IMR-90 (cell line): ENCODE results near the gene COTL1. TPM values are rescaled to one million over a fixed set of nuclear protein-coding genes. Genes with fewer than 3 reads are reported as not detected.
A peak's percentile ranks its signal among the peaks of the same experiment; 100 is the strongest.

Experiments
- ATAC-seq: fragments of 200-7000 bp; cut with Tn5 transposase; 2 replicates; pipeline ENCODE4 v1.9.1; 2020; ENCODE audit warnings: low read depth, mild to moderate bottlenecking, moderate library complexity
- BruUV-seq: library from RNA; stranded (reverse); fragments of 400-500 nt; replicated peaks from 2 replicates; lab custom pipeline; 2021; lab: Mats Ljungman, UMichigan
- CTCF ChIA-PET: fragments of 300-600 bp; formaldehyde crosslinking; extraction: SDS; loops from one replicate; lab custom pipeline; 2021; ENCODE audit warnings: antibody characterized with exemption; lab: Yijun Ruan, JAX
- POLR2A ChIA-PET: fragments of 300-600 bp; sonication (Branson Sonifier 250); formaldehyde crosslinking; loops from one replicate; lab custom pipeline; 2022; ENCODE audit warnings: antibody characterized with exemption; ENCODE audit not compliant: unreplicated experiment; lab: Charles Lee
- DNase-seq: peaks from one replicate; pipeline ENCODE4 v3.0.0; 2013
- H2AFZ ChIP-seq: replicated peaks from 2 replicates; pipeline ENCODE3; 2013; ENCODE audit warnings: low read length, mild to moderate bottlenecking; ENCODE audit not compliant: poor library complexity
- H2AK5ac ChIP-seq: 2 replicates; pipeline ENCODE4 v1.6.1; 2013; ENCODE audit warnings: low read depth, low read length, inconsistent platforms
- H2AK9ac ChIP-seq: replicated peaks from 2 replicates; pipeline ENCODE3; 2013; ENCODE audit warnings: mild to moderate bottlenecking, low read depth, low read length, moderate library complexity; ENCODE audit not compliant: poor library complexity
- H2BK120ac ChIP-seq: 2 replicates; pipeline ENCODE4 v1.6.1; 2013; ENCODE audit warnings: low read depth, low read length, inconsistent platforms
- H2BK15ac ChIP-seq: 3 replicates; pipeline ENCODE4 v1.6.1; 2013; ENCODE audit warnings: low read depth, low read length, inconsistent platforms
- H2BK20ac ChIP-seq: 2 replicates; pipeline ENCODE4 v1.6.1; 2013; ENCODE audit warnings: low read depth, mild to moderate bottlenecking, inconsistent platforms, low read length, moderate library complexity
- H2BK5ac ChIP-seq: 2 replicates; pipeline ENCODE4 v1.6.1; 2013; ENCODE audit warnings: mild to moderate bottlenecking, low read depth, low read length, inconsistent platforms; ENCODE audit not compliant: poor library complexity, severe bottlenecking
- H3K14ac ChIP-seq: replicated peaks from 2 replicates; pipeline ENCODE4 v1.6.1; 2013; ENCODE audit warnings: low read depth, low read length, inconsistent platforms
- H3K18ac ChIP-seq: 2 replicates; pipeline ENCODE4 v1.6.1; 2013; ENCODE audit warnings: low read depth, low read length, control low read depth
- H3K23ac ChIP-seq: 2 replicates; pipeline ENCODE4 v1.6.1; 2013; ENCODE audit warnings: low read depth, low read length, inconsistent platforms
- H3K27ac ChIP-seq: 2 replicates; pipeline ENCODE4 v1.5.1; 2013; ENCODE audit warnings: mild to moderate bottlenecking, control low read depth, low read length; ENCODE audit not compliant: insufficient read depth
- H3K27me3 ChIP-seq: 2 replicates; pipeline ENCODE4 v1.6.1; 2013; ENCODE audit warnings: low read length; ENCODE audit not compliant: control insufficient read depth, insufficient read depth
- H3K36me3 ChIP-seq: 2 replicates; pipeline ENCODE4 v1.6.1; 2013; ENCODE audit warnings: low read length, mixed read lengths; ENCODE audit not compliant: control insufficient read depth, insufficient read depth
- H3K4ac ChIP-seq: 2 replicates; pipeline ENCODE4 v1.6.1; 2013; ENCODE audit warnings: low read depth, low read length, inconsistent platforms
- H3K4me1 ChIP-seq: 2 replicates; pipeline ENCODE4 v1.6.1; 2013; ENCODE audit warnings: low read length, mixed read lengths; ENCODE audit not compliant: control insufficient read depth, insufficient read depth
- H3K4me2 ChIP-seq: 2 replicates; pipeline ENCODE4 v1.6.1; 2013; ENCODE audit warnings: low read depth, mild to moderate bottlenecking, control low read depth, low read length, moderate library complexity
- H3K4me3 ChIP-seq: 2 replicates; pipeline ENCODE4 v1.5.1; 2013; ENCODE audit warnings: low read depth, mild to moderate bottlenecking, control low read depth, low read length, moderate library complexity; ENCODE audit not compliant: insufficient read depth
- H3K56ac ChIP-seq: 2 replicates; pipeline ENCODE4 v1.6.1; 2013; ENCODE audit warnings: low read length, inconsistent platforms; ENCODE audit not compliant: insufficient read depth; ENCODE audit errors: extremely low read depth
- H3K79me1 ChIP-seq, 2 experiments: 2 replicates each; pipeline ENCODE4 v1.6.1; 2013; ENCODE audit warnings: low read length in 2 of 2, inconsistent platforms in 1 of 2, low read depth in 1 of 2
- H3K9ac ChIP-seq: 2 replicates; pipeline ENCODE4 v1.6.1; 2013; ENCODE audit warnings: low read depth, low read length, control low read depth
- H3K9me1 ChIP-seq: 2 replicates; pipeline ENCODE4 v1.6.1; 2013; ENCODE audit warnings: low read length, inconsistent platforms; ENCODE audit not compliant: insufficient read depth
- H3K9me3 ChIP-seq: 2 replicates; pipeline ENCODE4 v1.6.1; 2013; ENCODE audit warnings: low read length; ENCODE audit not compliant: control insufficient read depth, insufficient read depth
- H4K20me1 ChIP-seq: 2 replicates; pipeline ENCODE4 v1.6.1; 2013; ENCODE audit warnings: low read length, inconsistent platforms; ENCODE audit not compliant: insufficient read depth
- H4K5ac ChIP-seq: 2 replicates; pipeline ENCODE4 v1.6.1; 2013; ENCODE audit warnings: mild to moderate bottlenecking, low read depth, low read length, control low read depth
- H4K8ac ChIP-seq, 2 experiments: 2 replicates each; pipeline ENCODE4 v1.6.1; 2013; ENCODE audit warnings: low read depth in 2 of 2, low read length in 2 of 2, control low read depth in 1 of 2, inconsistent platforms in 1 of 2
- H4K91ac ChIP-seq: 2 replicates; pipeline ENCODE4 v1.6.1; 2013; ENCODE audit warnings: low read depth, low read length, inconsistent platforms; ENCODE audit not compliant: insufficient read depth
- RFX5 ChIP-seq: IDR thresholded peaks from 2 replicates; pipeline ENCODE4 v1.8.0; 2012; ENCODE audit warnings: low read depth, mild to moderate bottlenecking, low read length, moderate library complexity
- WGBS, 2 experiments: methylation state at CpG; one replicate each; pipeline versions ENCODE4 v1.1.5 to v1.1.7; 2013; ENCODE audit warnings: missing lambda C conversion rate in 2 of 2; ENCODE audit not compliant: insufficient read length in 1 of 2; ENCODE audit errors: extremely low coverage in 2 of 2; 5-methylcytosine and 5-hydroxymethylcytosine counted together
- dilution Hi-C: fragments of 300-500 bp; cut with HindIII; formaldehyde crosslinking; loops from one replicate; pipeline ENCODE4 v1.14.3; 2018; ENCODE audit warnings: low sequenced_read_pairs; ENCODE audit not compliant: unreplicated experiment
- in situ Hi-C: fragments of 300-500 bp; cut with MboI; formaldehyde crosslinking; loops from 3 replicates; pipeline ENCODE4 v1.14.3; 2019; ENCODE audit warnings: low sequenced_read_pairs, inconsistent platforms, mixed read lengths
- intact Hi-C: fragments of 100-400 bp; cut with micrococcal nuclease; formaldehyde crosslinking; loops from 2 replicates; pipeline ENCODE4 v1.10.0; 2022
- polyA plus RNA-seq, 3 experiments: library from polyadenylated mRNA; depleted of rRNA; stranded (reverse); fragments of >200 nt; gene quantifications; 2 replicates each; pipeline ENCODE4 v1.2.3, GENCODE V29; 2012; ENCODE audit warnings: low replicate concordance in 1 of 3
- total RNA-seq: library from RNA; depleted of rRNA; stranded (reverse); fragments of >200 nt; gene quantifications from 2 replicates; pipeline ENCODE4 v1.2.3, GENCODE V29; 2012
- TF ChIP-seq, protein P1 (sequence below): fragments of 150-350 bp; IDR thresholded peaks from 2 replicates; pipeline ENCODE4 v1.6.1; 2016; ENCODE audit warnings: low read depth, mild to moderate bottlenecking, low read length, moderate library complexity, borderline replicate concordance

COTL1 gene
- total and polyA plus RNA-seq, 2 of the 4 experiments (the other 2 are of a cell fraction), result 144 to 258 TPM

DNA sequence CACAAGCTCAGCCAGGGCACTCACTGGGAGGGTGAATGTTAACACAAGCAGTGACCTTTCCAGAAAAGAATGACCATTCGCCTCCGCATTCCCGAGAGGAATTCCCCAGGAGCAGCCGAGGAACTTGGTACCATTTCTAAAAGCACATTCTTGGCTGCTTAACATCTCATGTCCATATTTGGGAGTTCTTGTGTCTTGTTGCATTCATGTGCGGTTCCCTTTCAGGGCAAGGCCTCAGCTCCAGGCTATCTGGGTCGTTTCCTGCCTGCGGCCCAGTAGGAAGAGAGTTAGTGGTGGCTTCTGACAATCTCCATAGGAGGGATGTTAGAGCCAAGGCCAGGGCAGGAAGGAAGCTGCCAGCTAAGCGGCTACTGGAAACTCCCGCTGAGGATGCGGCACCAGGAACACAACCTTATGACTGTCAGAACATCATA, 85.6 kb downstream of the COTL1 start (continued):
- no peak for TF ChIP-seq RFX5

DNA sequence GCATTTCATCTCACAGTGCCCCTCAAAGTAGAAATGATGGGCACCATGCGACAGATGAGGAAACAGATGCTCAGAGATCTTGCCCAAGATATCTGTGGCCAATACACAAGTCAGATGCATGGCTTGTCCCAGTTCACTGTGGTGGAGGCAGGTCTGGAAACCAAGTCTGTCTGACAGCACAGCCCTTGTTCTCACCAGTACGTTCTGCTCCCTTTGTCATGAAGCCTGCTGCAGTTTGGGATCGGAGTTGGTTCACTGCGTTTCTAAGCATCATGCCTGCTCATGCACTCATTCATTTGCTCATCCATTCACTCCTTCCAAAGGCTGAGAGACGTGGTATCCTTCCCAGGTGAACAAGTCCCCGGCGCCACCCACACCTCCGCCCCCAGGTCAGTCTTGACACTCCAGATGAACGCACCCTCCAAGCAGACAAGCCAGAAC, 86.2 kb downstream of the COTL1 start:
- Histone ChIP-seq H2BK5ac (peak overlapping the region; percentile 80), H3K4me2 (peak overlapping the region; percentile 16), H4K91ac (peak overlapping the region; percentile 96), H3K56ac (peak overlapping the region; percentile 55), H2BK120ac (peak overlapping the region; percentile 100), H2AK9ac (peak overlapping the region; percentile 81), H3K23ac (peak overlapping the region; percentile 99), H3K4ac (peak overlapping the region; percentile 100), H2BK15ac (peak overlapping the region; percentile 98), H4K20me1 (no peaks in the 10 kb centered on the region), H2AFZ (peak overlapping the region; percentile 82), H3K9ac (peak overlapping the region; percentile 20; the same call in 1 of the 2 replicates), H4K8ac (peak overlapping the region; percentile 82 to 87), H3K4me3 (no peak overlapping the region), H3K27ac (peak overlapping the region; percentile 81), H3K9me3 (peaks cover 7% of the 10 kb centered on the region), H3K14ac (peak overlapping the region; percentile 99), H3K79me1 (no peaks in the 10 kb centered on the region; a peak in 1 of 4 replicates), H3K27me3 (no peaks in the 10 kb centered on the region), H2BK20ac (peak overlapping the region; percentile 100), H2AK5ac (peak overlapping the region; percentile 100), H3K36me3 (no peaks in the 10 kb centered on the region), H3K4me1 (peaks cover 17% of the 10 kb centered on the region), H3K9me1 (peaks cover 17% of the 10 kb centered on the region), H4K5ac (peak overlapping the region; percentile 23), H3K18ac (peak overlapping the region; percentile 64)
- DNase-seq, result no peak
- BruUV-seq, result no TSS peak
- CTCF ChIA-PET, result interaction anchor here (1.2 kb wide), 1 partner anchor 90 kb away, joined by 3 read pairs; no protein-coding TSS in a partner anchor
- dilution Hi-C loops, result no loop called here
- POLR2A ChIA-PET, result interaction anchor here (0.6 kb wide), 1 partner anchor 484 kb away, joined by 7 read pairs; no protein-coding TSS in a partner anchor
- peak; percentile 1; the same call in 1 of the 2 replicates for ATAC-seq
- WGBS, 2 experiments, result 78% methylated on average over 8 of the region's 9 CpGs; no CpG with 5 or more reads in 1 of the 2 experiments
- TF ChIP-seq, protein P1, sequence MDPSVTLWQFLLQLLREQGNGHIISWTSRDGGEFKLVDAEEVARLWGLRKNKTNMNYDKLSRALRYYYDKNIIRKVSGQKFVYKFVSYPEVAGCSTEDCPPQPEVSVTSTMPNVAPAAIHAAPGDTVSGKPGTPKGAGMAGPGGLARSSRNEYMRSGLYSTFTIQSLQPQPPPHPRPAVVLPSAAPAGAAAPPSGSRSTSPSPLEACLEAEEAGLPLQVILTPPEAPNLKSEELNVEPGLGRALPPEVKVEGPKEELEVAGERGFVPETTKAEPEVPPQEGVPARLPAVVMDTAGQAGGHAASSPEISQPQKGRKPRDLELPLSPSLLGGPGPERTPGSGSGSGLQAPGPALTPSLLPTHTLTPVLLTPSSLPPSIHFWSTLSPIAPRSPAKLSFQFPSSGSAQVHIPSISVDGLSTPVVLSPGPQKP, result no peak
- intact Hi-C loops, result loop anchor here (1.0 to 5.0 kb wide), 2 partner anchors 66 to 87 kb away; partner anchors contain the start of gene COTL1
- in situ Hi-C loops, result no loop called here
